SJCRH30 (cell line): ENCODE results near the gene ZNF784. TPM values are rescaled to one million over a fixed set of nuclear protein-coding genes. Genes with fewer than 3 reads are reported as not detected.
"Not testable (repeated sequence)": the region's sequence is repeated elsewhere in the genome, so short reads cannot be mapped to it uniquely, and the experiment has no call there.

ENCODE experiments used
- DNase-seq, 2 experiments: peaks; one replicate each; pipeline ENCODE4 v3.0.0-alpha.2; 2015 to 2020
- H3K27ac ChIP-seq: fragments of 250-450 bp; sonication (Bioruptor Pico); 2 replicates; pipeline ENCODE4 v1.5.1; 2020; ENCODE audit warnings: mild to moderate bottlenecking, moderate library complexity
- H3K27me3 ChIP-seq: fragments of 250-450 bp; sonication (Bioruptor Pico); 2 replicates; pipeline ENCODE4 v1.5.1; 2020; ENCODE audit warnings: mild to moderate bottlenecking, moderate library complexity
- H3K36me3 ChIP-seq: fragments of 250-450 bp; sonication (Bioruptor Pico); 2 replicates; pipeline ENCODE4 v1.5.1; 2020; ENCODE audit warnings: mild to moderate bottlenecking, moderate library complexity
- H3K4me1 ChIP-seq: fragments of 250-450 bp; sonication (Bioruptor Pico); 2 replicates; pipeline ENCODE4 v1.5.1; 2020; ENCODE audit warnings: mild to moderate bottlenecking, moderate library complexity
- H3K4me3 ChIP-seq: fragments of 250-450 bp; sonication (Bioruptor Pico); 2 replicates; pipeline ENCODE4 v1.5.1; 2020; ENCODE audit warnings: mild to moderate bottlenecking, moderate library complexity
- H3K9me3 ChIP-seq: fragments of 250-450 bp; sonication (Bioruptor Pico); replicated peaks from 2 replicates; pipeline ENCODE4 v1.5.1; 2020; ENCODE audit warnings: mild to moderate bottlenecking, moderate library complexity
- total RNA-seq: library from RNA; depleted of rRNA; stranded (reverse); fragments of >200 nt; shearing (Covaris generic); gene quantifications from 2 replicates; pipeline ENCODE4 v1.2.3, GENCODE V29; 2014

The ZNF784 gene
- total RNA-seq, 1 experiment from 2014 or later, result 3.1 TPM

GRCh38 chr19:55586976-55587668 is 37.2 kb downstream of the ZNF784 start:
- DNase-seq, result peak; percentile 95 to 96
- H3K27ac ChIP-seq, result no peak overlapping the region

GRCh38 chr19:55585658-55586339 is 38.6 kb downstream of the ZNF784 start:
- DNase-seq, result peak; percentile 97 to 98
- Histone ChIP-seq H3K27me3 (no peaks in the 10 kb centered on the region), H3K27ac (peak overlapping the region; percentile 66), H3K36me3 (no peaks in the 10 kb centered on the region), H3K4me3 (peak overlapping the region; percentile 55), H3K9me3 (no peaks in the 10 kb centered on the region), H3K4me1 (peaks cover 15% of the 10 kb centered on the region)

More at GRCh38 chr19:55586976-55587668, 37.2 kb downstream of the ZNF784 start:
- Histone ChIP-seq H3K9me3 (no peaks in the 10 kb centered on the region), H3K36me3 (no peaks in the 10 kb centered on the region; the same call in 1 of the 2 replicates), H3K4me1 (peaks cover 15% of the 10 kb centered on the region), H3K27me3 (no peaks in the 10 kb centered on the region), H3K4me3 (peak overlapping the region; percentile 55)

- no peak for DNase-seq
These were observed 39.5 kb downstream of the ZNF784 start for GRCh38 chr19:55584871-55585270.

GRCh38 chr19:55583897-55584296 is 40.5 kb downstream of the ZNF784 start:
- not testable (repeated sequence) for H3K27me3 ChIP-seq, H3K36me3 ChIP-seq, DNase-seq, H3K9me3 ChIP-seq, H3K4me3 ChIP-seq, H3K27ac ChIP-seq
- H3K4me1 ChIP-seq, result peaks cover 15% of the 10 kb centered on the region

More at GRCh38 chr19:55584871-55585270, 39.5 kb downstream of the ZNF784 start:
- peaks cover 15% of the 10 kb centered on the region for H3K4me1 ChIP-seq
- H3K4me3 ChIP-seq, result no peak overlapping the region
- no peaks in the 10 kb centered on the region for H3K36me3 ChIP-seq
- no peak overlapping the region for H3K27ac ChIP-seq
- no peaks in the 10 kb centered on the region for H3K27me3 ChIP-seq
- no peaks in the 10 kb centered on the region for H3K9me3 ChIP-seq

- not testable (repeated sequence) for H3K27ac ChIP-seq, H3K27me3 ChIP-seq, H3K9me3 ChIP-seq, H3K36me3 ChIP-seq, DNase-seq, H3K4me3 ChIP-seq
- peaks cover 15% of the 10 kb centered on the region for H3K4me1 ChIP-seq
These were observed 42.1 kb downstream of the ZNF784 start for GRCh38 chr19:55582284-55582683.

- Histone ChIP-seq H3K4me1 (peaks cover 13% of the 10 kb centered on the region), H3K36me3 (peaks cover 3% of the 10 kb centered on the region; the same call in 1 of the 2 replicates), H3K9me3 (no peaks in the 10 kb centered on the region), H3K27ac (no peak overlapping the region), H3K4me3 (no peak overlapping the region), H3K27me3 (no peaks in the 10 kb centered on the region)
- no peak for DNase-seq
These were observed 42.5 kb downstream of the ZNF784 start for GRCh38 chr19:55581823-55582223.

GRCh38 chr19:55581145-55581822 is 43.1 kb downstream of the ZNF784 start:
- Histone ChIP-seq H3K4me3 (peak overlapping the region; percentile 94), H3K9me3 (no peaks in the 10 kb centered on the region), H3K4me1 (peaks cover 7% of the 10 kb centered on the region), H3K27ac (peak overlapping the region; percentile 74; the same call in 1 of the 2 replicates), H3K36me3 (peaks cover 6% of the 10 kb centered on the region; the same call in 1 of the 2 replicates), H3K27me3 (no peaks in the 10 kb centered on the region)
- DNase-seq, result no peak

GRCh38 chr19:55580628-55581144 is 43.7 kb downstream of the ZNF784 start, which contains the start of gene ZNF579:
ZNF579 (minus strand) TSS chr19:55580848; CDS start chr19:55579639, 1,209 bp downstream.
- peak within 1 kb of the TSS; percentile 74 for H3K27ac ChIP-seq

GRCh38 chr19:55579766-55580621 is 44.4 kb downstream of the ZNF784 start:
- H3K36me3 ChIP-seq, result peaks cover 7% of the 10 kb centered on the region; the same call in 1 of the 2 replicates
- H3K4me1 ChIP-seq, result no peaks in the 10 kb centered on the region; the same call in 1 of the 2 replicates
- DNase-seq, result peak; percentile 60 to 62
- H3K27ac ChIP-seq, result peak overlapping the region; percentile 74
- peak overlapping the region; percentile 94 for H3K4me3 ChIP-seq
- H3K9me3 ChIP-seq, result no peaks in the 10 kb centered on the region
- no peaks in the 10 kb centered on the region for H3K27me3 ChIP-seq

More at GRCh38 chr19:55580628-55581144, 43.7 kb downstream of the ZNF784 start, which contains the start of gene ZNF579:
- Histone ChIP-seq H3K9me3 (no peaks in the 10 kb centered on the region), H3K27me3 (no peaks in the 10 kb centered on the region), H3K4me3 (peak within 1 kb of the TSS; percentile 94), H3K4me1 (peaks cover 6% of the 10 kb centered on the region), H3K36me3 (peaks cover 7% of the 10 kb centered on the region; the same call in 1 of the 2 replicates)
- peak; percentile 92 to 94 for DNase-seq

GRCh38 chr19:55578761-55579747 is 45.3 kb downstream of the ZNF784 start:
- Histone ChIP-seq H3K36me3 (peaks cover 7% of the 10 kb centered on the region; the same call in 1 of the 2 replicates), H3K27me3 (no peaks in the 10 kb centered on the region), H3K9me3 (no peaks in the 10 kb centered on the region), H3K4me1 (no peaks in the 10 kb centered on the region), H3K4me3 (peak overlapping the region; percentile 94), H3K27ac (no peak overlapping the region; the same call in 1 of the 2 replicates)
- no peak for DNase-seq

GRCh38 chr19:55578031-55578760 is 46.2 kb downstream of the ZNF784 start:
- H3K27me3 ChIP-seq, result no peaks in the 10 kb centered on the region
- peaks cover 7% of the 10 kb centered on the region; the same call in 1 of the 2 replicates for H3K36me3 ChIP-seq
- no peak overlapping the region for H3K27ac ChIP-seq
- no peaks in the 10 kb centered on the region for H3K9me3 ChIP-seq
- no peaks in the 10 kb centered on the region for H3K4me1 ChIP-seq
- H3K4me3 ChIP-seq, result no peak overlapping the region
- no peak for DNase-seq

GRCh38 chr19:55576746-55577145 is 47.6 kb downstream of the ZNF784 start:
- H3K27me3 ChIP-seq, result no peaks in the 10 kb centered on the region
- H3K27ac ChIP-seq, result no peak overlapping the region
- DNase-seq, result no peak
- peaks cover 7% of the 10 kb centered on the region; the same call in 1 of the 2 replicates for H3K36me3 ChIP-seq
- H3K4me3 ChIP-seq, result no peak overlapping the region
- no peaks in the 10 kb centered on the region for H3K9me3 ChIP-seq
- no peaks in the 10 kb centered on the region for H3K4me1 ChIP-seq
